ENCODE results near the gene KDM4B.

The KDM4B gene

GRCh38 chr19:5130371-5131030 lies 161.6 kb downstream of the KDM4B start:
- no peak for DNase-seq (ENCODE audit: low read depth)
- no peak overlapping the region for H3K4me3 ChIP-seq (ENCODE audit: control insufficient read depth, low read depth, low read length)
- TF ChIP-seq, protein P1, sequence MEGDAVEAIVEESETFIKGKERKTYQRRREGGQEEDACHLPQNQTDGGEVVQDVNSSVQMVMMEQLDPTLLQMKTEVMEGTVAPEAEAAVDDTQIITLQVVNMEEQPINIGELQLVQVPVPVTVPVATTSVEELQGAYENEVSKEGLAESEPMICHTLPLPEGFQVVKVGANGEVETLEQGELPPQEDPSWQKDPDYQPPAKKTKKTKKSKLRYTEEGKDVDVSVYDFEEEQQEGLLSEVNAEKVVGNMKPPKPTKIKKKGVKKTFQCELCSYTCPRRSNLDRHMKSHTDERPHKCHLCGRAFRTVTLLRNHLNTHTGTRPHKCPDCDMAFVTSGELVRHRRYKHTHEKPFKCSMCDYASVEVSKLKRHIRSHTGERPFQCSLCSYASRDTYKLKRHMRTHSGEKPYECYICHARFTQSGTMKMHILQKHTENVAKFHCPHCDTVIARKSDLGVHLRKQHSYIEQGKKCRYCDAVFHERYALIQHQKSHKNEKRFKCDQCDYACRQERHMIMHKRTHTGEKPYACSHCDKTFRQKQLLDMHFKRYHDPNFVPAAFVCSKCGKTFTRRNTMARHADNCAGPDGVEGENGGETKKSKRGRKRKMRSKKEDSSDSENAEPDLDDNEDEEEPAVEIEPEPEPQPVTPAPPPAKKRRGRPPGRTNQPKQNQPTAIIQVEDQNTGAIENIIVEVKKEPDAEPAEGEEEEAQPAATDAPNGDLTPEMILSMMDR (IDR thresholded peaks at IDR 0.05; ENCODE audit: control insufficient read depth, insufficient read depth, low read depth, low read length, missing control alignments): no peak

GRCh38 chr19:5131031-5131505 lies 162.2 kb downstream of the KDM4B start:
- no peak for DNase-seq (ENCODE audit: low read depth)
- TF ChIP-seq, protein P1 (IDR thresholded peaks at IDR 0.05; ENCODE audit: control insufficient read depth, insufficient read depth, low read depth, low read length, missing control alignments): no peak
- H3K4me3 ChIP-seq (ENCODE audit: control insufficient read depth, low read depth, low read length): no peak overlapping the region

DNA sequence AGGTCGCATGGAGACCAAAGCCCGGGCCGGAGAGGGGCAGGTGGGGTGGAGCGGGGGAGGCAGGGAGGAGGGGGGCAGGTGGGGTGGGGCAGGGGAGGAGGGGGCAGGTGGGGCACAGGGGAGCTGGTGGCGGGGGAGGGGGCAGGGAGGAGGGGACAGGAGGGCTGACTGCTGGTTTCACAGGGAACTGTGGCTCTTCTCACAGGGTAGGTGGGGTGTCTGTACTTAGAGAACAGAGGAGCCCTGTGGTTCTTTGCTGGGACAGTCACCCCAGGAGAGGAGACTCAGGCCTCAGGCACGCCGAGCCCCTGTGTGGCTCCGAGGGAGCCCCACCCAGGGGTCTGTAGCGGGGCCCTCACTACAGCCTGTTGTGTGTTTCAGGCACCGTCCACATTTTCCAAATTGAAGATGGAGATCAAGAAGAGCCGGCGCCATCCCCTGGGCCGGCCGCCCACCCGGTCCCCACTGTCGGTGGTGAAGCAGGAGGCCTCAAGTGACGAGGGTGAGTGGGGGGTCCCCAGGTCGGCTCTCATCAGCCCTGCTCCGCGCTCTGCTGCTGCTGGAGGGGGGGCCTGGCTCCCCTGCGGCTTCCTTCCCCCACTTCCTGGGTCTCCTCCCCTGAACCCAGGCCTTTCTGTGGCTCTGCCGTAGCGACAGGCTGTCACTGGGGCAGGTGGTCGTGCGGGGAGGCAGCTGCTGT lies 162.7 kb downstream of the KDM4B start:
- DNase-seq (ENCODE audit: low read depth): no peak
- no peak overlapping the region for H3K4me3 ChIP-seq (ENCODE audit: control insufficient read depth, low read depth, low read length)
- TF ChIP-seq, protein P1 (IDR thresholded peaks at IDR 0.05; ENCODE audit: control insufficient read depth, insufficient read depth, low read depth, low read length, missing control alignments): no peak

DNA sequence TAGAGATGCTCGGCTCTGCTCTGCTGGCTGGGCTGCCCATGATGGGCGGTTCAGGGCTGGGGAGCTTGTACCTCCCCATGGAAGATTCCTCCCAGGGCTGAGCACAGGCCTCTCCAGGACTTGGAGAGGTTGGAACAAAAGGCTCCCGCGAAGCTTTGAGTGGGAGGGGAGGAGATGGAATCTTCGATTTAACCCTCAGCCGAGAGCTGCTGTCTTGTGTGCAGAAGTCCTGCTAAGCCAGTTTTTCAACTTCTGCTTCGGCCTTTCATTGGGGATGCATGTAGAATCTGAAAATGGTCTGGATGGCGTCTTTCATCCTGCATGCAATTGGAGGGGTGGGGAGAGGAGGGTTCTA lies 163.3 kb downstream of the KDM4B start:
- TF ChIP-seq, protein P1 (IDR thresholded peaks at IDR 0.05; ENCODE audit: control insufficient read depth, insufficient read depth, low read depth, low read length, missing control alignments): no peak
- DNase-seq (ENCODE audit: low read depth): no peak
- H3K4me3 ChIP-seq (ENCODE audit: control insufficient read depth, low read depth, low read length): no peak overlapping the region

GRCh38 chr19:5132698-5133651 lies 164.1 kb downstream of the KDM4B start:
- TF ChIP-seq, protein P1 (IDR thresholded peaks at IDR 0.05; ENCODE audit: control insufficient read depth, insufficient read depth, low read depth, low read length, missing control alignments): no peak
- H3K4me3 ChIP-seq (ENCODE audit: control insufficient read depth, low read depth, low read length): no peak overlapping the region
- no peak for DNase-seq (ENCODE audit: low read depth)

GRCh38 chr19:5133986-5134595 lies 165.2 kb downstream of the KDM4B start:
- TF ChIP-seq, protein P1 (IDR thresholded peaks at IDR 0.05; ENCODE audit: control insufficient read depth, insufficient read depth, low read depth, low read length, missing control alignments): no peak
- H3K4me3 ChIP-seq (ENCODE audit: control insufficient read depth, low read depth, low read length): no peak overlapping the region

More at GRCh38 chr19:5133986-5134595, 165.2 kb downstream of the KDM4B start:
- DNase-seq (ENCODE audit: low read depth): no peak
